Endothelial cell (in vitro differentiated cells): ENCODE measurements around the gene CSNK1G3. TPM values are rescaled to one million over a fixed set of nuclear protein-coding genes. Genes with fewer than 3 reads are reported as not detected.
A peak's percentile ranks its signal among the peaks of the same experiment; 100 is the strongest.

ENCODE experiments used
- DNase-seq: peaks from one replicate; pipeline ENCODE4 v3.0.0; 2021; ENCODE audit warnings: low spot score
- H3K27ac Mint-ChIP-seq: one replicate; pipeline ENCODE4 v1.8.0; 2021; ENCODE audit warnings: mixed read lengths, inconsistent platforms; ENCODE audit not compliant: unreplicated experiment
- H3K27me3 Mint-ChIP-seq: one replicate; pipeline ENCODE4 v1.8.0; 2021; ENCODE audit warnings: mild to moderate bottlenecking, moderate library complexity, mixed read lengths, inconsistent platforms; ENCODE audit not compliant: unreplicated experiment
- H3K36me3 Mint-ChIP-seq: one replicate; pipeline ENCODE4 v1.8.0; 2021; ENCODE audit warnings: mild to moderate bottlenecking, low read depth, mixed read lengths, inconsistent platforms; ENCODE audit not compliant: unreplicated experiment
- H3K4me1 Mint-ChIP-seq: one replicate; pipeline ENCODE4 v1.8.0; 2021; ENCODE audit warnings: mild to moderate bottlenecking, mixed read lengths, inconsistent platforms; ENCODE audit not compliant: unreplicated experiment
- H3K4me3 Mint-ChIP-seq: one replicate; pipeline ENCODE4 v1.8.0; 2021; ENCODE audit warnings: mild to moderate bottlenecking, mixed read lengths, inconsistent platforms; ENCODE audit not compliant: unreplicated experiment
- H3K9me3 Mint-ChIP-seq: one replicate; pipeline ENCODE4 v1.8.0; 2021; ENCODE audit warnings: mixed read lengths, inconsistent platforms; ENCODE audit not compliant: unreplicated experiment
- CTCF ChIP-seq: fragments of 200-600 bp; sonication (generic); IDR thresholded peaks from one replicate; pipeline ENCODE4 v1.5.0; 2021; ENCODE audit warnings: antibody characterized with exemption; ENCODE audit not compliant: unreplicated experiment
- total RNA-seq: library from RNA; stranded (reverse); fragmentation: NEBNext Ultra II Directional; extraction: Animal tissue kit (Norgen Biotek cat#: 25700); gene quantifications from one replicate; pipeline ENCODE4 v1.2.1, GENCODE V29; 2021; ENCODE audit not compliant: unreplicated experiment

The CSNK1G3 gene
- total RNA-seq, 1 donor from 2014 or later = 55.6 TPM

DNA sequence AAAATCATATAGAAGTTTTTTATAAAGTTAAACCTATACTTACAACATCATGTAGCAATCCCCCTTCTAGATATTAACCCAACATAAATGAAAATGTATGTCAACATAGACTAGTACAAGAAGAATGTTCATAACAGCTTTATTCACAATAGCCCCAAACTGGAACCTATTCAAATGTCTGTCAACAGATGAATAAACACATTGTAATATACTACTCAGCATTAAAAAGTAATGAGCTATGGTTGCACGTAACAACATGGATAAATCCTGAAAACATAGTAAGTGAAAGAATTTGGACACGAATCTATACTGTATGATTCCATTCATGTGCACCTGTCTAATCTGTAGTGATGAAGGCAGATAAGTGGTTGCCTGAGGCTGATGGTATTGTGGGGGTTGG is 73.9 kb downstream of the CSNK1G3 start:
- no peak for TF ChIP-seq CTCF
- DNase-seq = no peak

DNA sequence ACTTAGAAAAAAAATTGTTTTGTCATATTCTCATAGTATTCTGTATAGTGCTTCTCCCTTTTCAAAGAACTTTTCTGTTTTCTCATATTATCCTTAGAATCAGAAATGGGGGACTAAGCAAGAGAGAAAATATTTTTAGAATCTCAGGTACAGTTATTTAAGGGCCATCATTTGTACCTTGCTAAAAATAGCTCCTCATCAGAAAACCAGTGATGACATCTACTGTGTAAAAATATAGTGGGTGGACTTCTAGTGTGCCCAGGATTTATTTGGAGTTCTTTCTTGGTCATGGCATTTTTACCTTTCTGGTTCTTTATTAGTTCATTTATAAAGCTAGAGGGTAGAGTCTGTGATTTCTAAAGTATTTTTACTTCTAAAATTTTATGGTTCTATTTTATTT is 82.5 kb downstream of the CSNK1G3 start:
- Mint-ChIP-seq H3K4me3 (no peak overlapping the region), H3K36me3 (peaks cover 6% of the 10 kb centered on the region), H3K4me1 (no peaks in the 10 kb centered on the region), H3K27ac (no peak overlapping the region), H3K27me3 (peaks cover 2% of the 10 kb centered on the region), H3K9me3 (no peaks in the 10 kb centered on the region)
- DNase-seq = no peak
- TF ChIP-seq CTCF = no peak

More for the DNA sequence above, 73.9 kb downstream of the CSNK1G3 start:
- no peak overlapping the region for H3K4me3 Mint-ChIP-seq
- H3K27ac Mint-ChIP-seq = no peak overlapping the region
- H3K36me3 Mint-ChIP-seq = peaks cover 7% of the 10 kb centered on the region
- H3K4me1 Mint-ChIP-seq = peaks cover 10% of the 10 kb centered on the region
- H3K9me3 Mint-ChIP-seq = no peaks in the 10 kb centered on the region
- H3K27me3 Mint-ChIP-seq = peaks cover 1% of the 10 kb centered on the region

DNA sequence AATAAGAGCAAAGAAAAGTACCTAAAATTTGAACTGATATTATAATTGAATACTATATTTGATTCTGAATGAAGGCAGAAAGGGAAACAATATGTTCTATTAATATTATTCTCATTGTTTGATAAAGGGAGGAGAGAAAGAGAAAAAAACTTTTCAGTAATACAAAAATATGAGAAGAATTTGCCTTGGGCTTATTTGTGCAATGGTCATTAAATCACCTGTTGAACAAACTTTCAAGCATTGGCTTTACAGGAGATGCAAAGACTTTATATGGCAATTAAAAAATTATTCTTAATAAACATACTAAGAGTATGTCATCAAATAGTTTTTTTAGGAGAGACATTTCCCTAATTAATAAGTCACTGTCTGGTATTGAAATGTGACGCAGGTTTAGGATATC is 85.0 kb downstream of the CSNK1G3 start:
- H3K27me3 Mint-ChIP-seq = no peaks in the 10 kb centered on the region
- no peaks in the 10 kb centered on the region for H3K9me3 Mint-ChIP-seq
- TF ChIP-seq CTCF = no peak
- no peaks in the 10 kb centered on the region for H3K4me1 Mint-ChIP-seq
- H3K4me3 Mint-ChIP-seq = no peak overlapping the region
- H3K27ac Mint-ChIP-seq = no peak overlapping the region
- no peak for DNase-seq
- peaks cover 4% of the 10 kb centered on the region for H3K36me3 Mint-ChIP-seq

DNA sequence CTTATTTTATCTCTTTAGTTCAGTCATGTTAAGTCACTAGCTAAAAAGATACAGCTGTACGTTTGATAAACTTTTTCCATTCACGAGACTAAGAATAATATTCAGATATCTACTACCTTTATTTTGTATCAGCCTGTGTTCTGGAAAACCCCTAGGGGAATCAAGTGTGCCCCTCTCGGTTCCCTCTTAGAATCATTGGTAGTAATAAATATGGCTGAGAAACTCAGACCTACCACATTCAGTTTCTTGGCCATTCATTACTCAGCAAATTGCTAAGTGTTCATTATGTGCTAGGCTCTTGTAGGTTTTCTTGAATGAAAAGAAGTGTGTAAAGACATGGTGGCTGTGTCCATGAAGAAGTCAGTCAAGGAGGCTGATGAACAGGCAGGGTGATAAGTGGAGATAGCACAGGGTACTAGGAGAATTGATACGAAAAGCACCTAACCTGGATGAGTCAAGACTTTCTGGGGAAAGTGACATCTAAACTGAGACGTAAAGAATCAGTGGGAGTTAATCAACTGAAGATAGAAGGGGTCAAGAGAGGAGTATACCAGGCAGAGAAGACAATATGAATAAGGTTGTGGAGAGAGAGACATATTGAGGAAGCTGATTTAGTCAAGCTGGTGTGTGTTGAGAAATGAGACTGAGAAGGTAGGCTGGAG is 86.2 kb downstream of the CSNK1G3 start:
- no peak overlapping the region for H3K4me3 Mint-ChIP-seq
- no peak for DNase-seq
- no peaks in the 10 kb centered on the region for H3K9me3 Mint-ChIP-seq
- H3K27ac Mint-ChIP-seq = no peak overlapping the region
- H3K27me3 Mint-ChIP-seq = no peaks in the 10 kb centered on the region
- TF ChIP-seq CTCF = no peak
- no peaks in the 10 kb centered on the region for H3K4me1 Mint-ChIP-seq
- H3K36me3 Mint-ChIP-seq = no peaks in the 10 kb centered on the region

DNA sequence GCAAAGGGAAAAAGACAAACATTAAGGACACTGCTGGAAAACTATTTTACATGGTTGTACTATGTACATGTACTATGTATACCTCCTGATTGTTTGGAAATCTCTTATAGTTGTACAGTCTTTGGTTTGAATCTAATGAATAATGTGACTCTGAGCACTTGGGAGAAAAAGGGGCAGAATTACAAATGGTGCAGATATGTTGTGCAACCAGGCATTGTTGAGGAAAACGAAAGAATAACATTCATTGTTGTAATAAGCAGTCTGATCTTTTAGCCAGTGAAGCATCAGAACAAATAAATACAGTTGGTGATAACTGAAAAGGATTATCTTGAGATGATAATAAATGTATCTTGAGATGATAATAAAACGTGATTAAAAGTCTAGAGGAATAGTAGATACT is 87.2 kb downstream of the CSNK1G3 start:
- no peaks in the 10 kb centered on the region for H3K9me3 Mint-ChIP-seq
- H3K36me3 Mint-ChIP-seq = no peaks in the 10 kb centered on the region
- no peaks in the 10 kb centered on the region for H3K4me1 Mint-ChIP-seq
- no peak overlapping the region for H3K4me3 Mint-ChIP-seq
- no peak for DNase-seq
- peak overlapping the region; percentile 54 for H3K27ac Mint-ChIP-seq
- no peaks in the 10 kb centered on the region for H3K27me3 Mint-ChIP-seq
- TF ChIP-seq CTCF = no peak
